ENCODE data around the gene ARGLU1. TPM values are rescaled to one million over a fixed set of nuclear protein-coding genes. Genes with fewer than 3 reads are reported as not detected.

ARGLU1 gene
- total and polyA plus RNA-seq, 11 donors, result 14.2 to 54.0 (median 28.1) TPM

DNA sequence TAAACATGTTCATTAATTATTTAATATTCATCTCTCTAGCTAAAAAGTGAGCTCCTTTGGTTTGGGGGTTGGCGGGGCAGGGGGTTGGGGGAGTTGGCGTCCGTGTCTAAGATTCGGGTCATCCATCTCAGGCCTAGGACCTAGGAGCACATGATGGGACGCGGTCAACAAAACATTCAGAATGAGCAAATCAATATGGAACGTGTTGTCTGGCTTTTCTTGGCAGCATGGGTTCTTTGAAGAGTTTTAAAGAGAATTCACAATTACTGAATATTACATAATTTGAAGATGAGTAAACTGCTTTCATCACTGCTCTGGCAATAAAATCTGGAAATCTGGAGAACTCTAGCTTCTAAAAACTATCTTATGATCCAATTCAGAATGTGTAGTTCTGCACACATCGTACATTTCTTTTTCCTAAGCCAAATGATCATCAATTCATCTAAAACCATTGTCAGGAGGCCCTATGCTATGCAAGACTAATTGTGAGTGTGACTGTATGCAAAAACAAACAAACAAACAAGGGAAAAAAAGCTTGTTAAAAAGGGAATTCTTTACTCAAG is 5.4 kb upstream of the ARGLU1 start:
- H3K36me3 ChIP-seq, result no peaks in the 10 kb centered on the region
- DNase-seq, result no peak
- H3K4me1 ChIP-seq, result peaks cover 0 to 13% (median 5%) of the 10 kb centered on the region in 12 donors
- no peak for TF ChIP-seq POLR2A (IDR thresholded peaks at IDR 0.05)
- TF ChIP-seq, protein P1, sequence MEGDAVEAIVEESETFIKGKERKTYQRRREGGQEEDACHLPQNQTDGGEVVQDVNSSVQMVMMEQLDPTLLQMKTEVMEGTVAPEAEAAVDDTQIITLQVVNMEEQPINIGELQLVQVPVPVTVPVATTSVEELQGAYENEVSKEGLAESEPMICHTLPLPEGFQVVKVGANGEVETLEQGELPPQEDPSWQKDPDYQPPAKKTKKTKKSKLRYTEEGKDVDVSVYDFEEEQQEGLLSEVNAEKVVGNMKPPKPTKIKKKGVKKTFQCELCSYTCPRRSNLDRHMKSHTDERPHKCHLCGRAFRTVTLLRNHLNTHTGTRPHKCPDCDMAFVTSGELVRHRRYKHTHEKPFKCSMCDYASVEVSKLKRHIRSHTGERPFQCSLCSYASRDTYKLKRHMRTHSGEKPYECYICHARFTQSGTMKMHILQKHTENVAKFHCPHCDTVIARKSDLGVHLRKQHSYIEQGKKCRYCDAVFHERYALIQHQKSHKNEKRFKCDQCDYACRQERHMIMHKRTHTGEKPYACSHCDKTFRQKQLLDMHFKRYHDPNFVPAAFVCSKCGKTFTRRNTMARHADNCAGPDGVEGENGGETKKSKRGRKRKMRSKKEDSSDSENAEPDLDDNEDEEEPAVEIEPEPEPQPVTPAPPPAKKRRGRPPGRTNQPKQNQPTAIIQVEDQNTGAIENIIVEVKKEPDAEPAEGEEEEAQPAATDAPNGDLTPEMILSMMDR (IDR thresholded peaks at IDR 0.05), result no peak
- H3K27ac ChIP-seq, result peak overlapping the region in 4 of 12 donors; percentile 11 to 33 (median 22)
- 72 to 90% (median 88%) methylated on average over 8 of the region's 8 CpGs for WGBS, 4 donors
- no peak overlapping the region for H3K4me3 ChIP-seq
- no peaks in the 10 kb centered on the region for H3K9me3 ChIP-seq
- peak in 3 of 4 donors; percentile 14 to 51 (median 39) for ATAC-seq
- no peaks in the 10 kb centered on the region for H3K27me3 ChIP-seq
- intact Hi-C loops (cut with DNase I), result no loop called here

DNA sequence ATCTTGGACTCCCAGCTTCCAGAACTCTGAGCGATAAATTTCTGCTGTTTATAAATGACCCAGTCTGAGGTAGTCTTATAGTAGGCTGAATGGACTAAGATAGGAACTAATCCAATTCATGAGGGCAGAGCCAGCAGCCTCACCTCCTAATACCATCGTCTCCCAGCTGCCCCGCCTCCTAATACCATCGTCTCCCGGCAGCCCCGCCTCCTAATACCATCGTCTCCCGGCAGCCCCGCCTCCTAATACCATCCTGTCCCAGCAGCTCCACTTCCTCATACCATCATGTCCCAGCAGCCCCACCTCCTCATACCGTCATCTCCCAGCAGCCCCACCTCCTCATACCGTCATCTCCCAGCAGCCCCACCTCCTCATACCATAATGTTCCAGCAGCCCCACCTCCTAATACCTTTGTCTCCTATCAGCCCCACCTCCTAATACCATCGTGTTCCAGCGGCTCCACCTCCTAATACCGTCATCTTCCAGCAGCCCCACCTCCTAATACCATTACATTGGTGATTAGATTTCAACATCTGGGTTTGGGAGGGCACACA is 2.4 kb upstream of the ARGLU1 start:
- TF ChIP-seq POLR2A (IDR thresholded peaks at IDR 0.05), result peak in 1 of 2 donors; percentile 35
- TF ChIP-seq, protein P1 (IDR thresholded peaks at IDR 0.05), result no peak
- WGBS, 4 donors, result 40 to 45% (median 43%) methylated on average over 14 of the region's 14 CpGs
- H3K4me1 ChIP-seq, result peaks cover 0 to 29% (median 20%) of the 10 kb centered on the region in 12 donors
- peak overlapping the region in 3 of 12 donors; percentile 19 to 40 (median 36) for H3K4me3 ChIP-seq
- H3K27me3 ChIP-seq, result no peaks in the 10 kb centered on the region
- no peaks in the 10 kb centered on the region for H3K9me3 ChIP-seq
- peak overlapping the region in 4 of 12 donors; percentile 21 to 51 (median 36) for H3K27ac ChIP-seq
- peak; percentile 5 to 61 (median 38) for ATAC-seq
- no peaks in the 10 kb centered on the region for H3K36me3 ChIP-seq
- intact Hi-C loops (cut with DNase I), result no loop called here
- DNase-seq, result peak in 4 of 5 donors; percentile 62 to 91 (median 80)

DNA sequence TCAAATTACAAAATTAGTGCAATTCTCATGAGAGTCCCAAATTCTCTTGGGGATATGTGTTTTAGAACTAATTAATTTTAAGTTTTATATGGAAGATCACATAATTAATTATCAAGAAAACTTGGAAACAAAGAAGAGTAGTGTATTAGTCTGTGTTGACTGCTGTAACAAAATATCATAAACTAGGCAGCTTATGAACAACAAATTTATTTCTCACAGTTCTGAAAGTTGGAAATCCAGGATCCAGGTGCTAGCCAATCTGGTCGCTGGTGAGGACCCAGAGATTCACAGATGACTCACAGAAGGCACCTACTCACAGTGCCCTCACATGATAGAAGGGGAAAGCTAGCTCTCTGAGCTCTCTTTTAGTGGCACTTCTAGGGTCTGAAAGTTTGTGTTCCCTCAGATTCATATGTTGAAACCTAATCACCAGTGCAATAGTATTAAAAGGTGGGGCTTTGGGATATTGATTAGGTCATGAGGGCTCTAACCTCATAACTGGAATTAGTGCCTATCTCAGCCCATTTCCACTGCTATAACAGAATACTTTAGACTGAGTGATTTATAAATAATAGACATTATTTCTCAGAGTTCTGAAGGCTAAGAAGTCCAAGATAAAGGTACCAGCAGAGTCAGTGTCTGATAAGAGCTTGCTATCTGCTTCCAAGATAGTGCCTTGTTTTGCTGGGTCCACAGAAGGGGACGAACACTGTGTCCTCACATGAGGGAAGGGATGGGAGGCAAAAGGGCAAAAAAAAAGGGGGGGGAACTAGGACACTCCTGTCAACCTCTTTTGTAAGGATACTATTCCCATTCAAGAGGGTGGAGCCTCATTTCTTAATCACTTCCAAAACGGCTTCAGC is 1.5 kb upstream of the ARGLU1 start:
- Histone ChIP-seq H3K27ac (peak overlapping the region in 4 of 12 donors; percentile 21 to 51 (median 36)), H3K4me3 (peak overlapping the region in 1 of 12 donors; percentile 40), H3K4me1 (peaks cover 0 to 39% (median 28%) of the 10 kb centered on the region in 12 donors), H3K36me3 (no peaks in the 10 kb centered on the region), H3K27me3 (no peaks in the 10 kb centered on the region), H3K9me3 (no peaks in the 10 kb centered on the region)
- TF ChIP-seq, protein P1 (IDR thresholded peaks at IDR 0.05), result no peak
- TF ChIP-seq POLR2A (IDR thresholded peaks at IDR 0.05), result no peak
- intact Hi-C loops (cut with DNase I), result loop anchor here in 3 of 10 donors (5.0 to 10.0 kb wide), 4 partner anchors 48 to 345 kb away; no protein-coding TSS in a partner anchor
- WGBS, 4 donors, result 65 to 81% (median 78%) methylated on average over 3 of the region's 3 CpGs
- ATAC-seq (no peak), DNase-seq (no peak)
